ENCODE measurements around the gene SH3RF3. TPM values are rescaled to one million over a fixed set of nuclear protein-coding genes. Genes with fewer than 3 reads are reported as not detected.

SH3RF3 gene
- total RNA-seq, 1 donor from 2014 or later, result 7.3 TPM

DNA sequence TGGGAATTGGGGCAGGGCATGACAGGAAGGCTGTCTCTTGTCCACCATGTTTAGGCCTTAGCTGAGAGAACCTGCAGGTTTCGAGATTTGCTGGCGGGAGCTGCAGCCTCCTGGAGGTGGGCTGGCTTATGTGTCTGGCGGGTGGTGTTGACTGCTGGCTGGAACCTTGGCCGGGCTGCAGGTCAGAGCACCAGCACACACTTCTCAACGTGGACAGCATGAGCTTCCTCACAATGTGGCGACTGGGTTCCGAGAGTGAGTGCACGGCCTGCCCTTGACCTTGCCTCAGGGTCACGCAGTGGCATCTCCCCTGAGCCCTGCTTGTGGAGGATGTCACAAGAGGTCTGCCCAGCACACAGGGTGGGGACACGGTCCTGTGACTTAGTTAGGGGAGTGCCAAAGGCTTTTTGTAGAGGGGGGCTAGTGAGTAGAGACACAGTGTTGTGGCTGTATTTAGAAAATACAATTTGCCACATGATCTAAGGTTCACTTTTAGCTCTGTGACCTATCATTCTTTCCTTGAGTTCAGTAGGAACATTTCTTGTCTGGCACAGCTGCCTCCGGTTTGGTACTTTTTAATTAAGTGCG is 350.0 kb downstream of the SH3RF3 start:
- peaks cover 10% of the 10 kb centered on the region for H3K36me3 Mint-ChIP-seq (ENCODE audit: low read depth, unreplicated experiment)
- FAIRE-seq (no peak), DNase-seq (ENCODE audit: low read depth) (no peak)
- peaks cover 23% of the 10 kb centered on the region for H3K27me3 Mint-ChIP-seq (ENCODE audit: low read depth, unreplicated experiment)
- no peaks in the 10 kb centered on the region for H3K9me3 ChIP-seq (ENCODE audit: insufficient read depth, low read depth, low read length)
- H3K27ac Mint-ChIP-seq (ENCODE audit: unreplicated experiment), result no peak overlapping the region
- no peaks in the 10 kb centered on the region for H3K9me3 Mint-ChIP-seq (ENCODE audit: unreplicated experiment)
- TF ChIP-seq EZH2 (IDR thresholded peaks at IDR 0.05; ENCODE audit: insufficient read depth, low read length), result no peak
- no peak for TF ChIP-seq CTCF (IDR thresholded peaks at IDR 0.05; ENCODE audit: insufficient read depth, low read depth, low read length)
- no peaks in the 10 kb centered on the region for H4K20me1 ChIP-seq (ENCODE audit: insufficient read depth, low read length)
- H2AFZ ChIP-seq (ENCODE audit: low read depth, low read length), result no peak overlapping the region
- no peak overlapping the region for H3K4me3 ChIP-seq (ENCODE audit: insufficient read depth, low read depth, low read length)
- H3K36me3 ChIP-seq (ENCODE audit: insufficient read depth, low read length), result no peaks in the 10 kb centered on the region
- H3K4me2 ChIP-seq (ENCODE audit: low read length), result no peak overlapping the region
- H3K4me1 ChIP-seq (ENCODE audit: insufficient read depth, low read length), result peaks cover 13% of the 10 kb centered on the region
- H3K4me3 Mint-ChIP-seq (ENCODE audit: unreplicated experiment), result no peak overlapping the region
- H3K27me3 ChIP-seq (ENCODE audit: insufficient read depth, low read length), result no peaks in the 10 kb centered on the region
- no peak overlapping the region for H3K9ac ChIP-seq (ENCODE audit: low read length)
- H3K27ac ChIP-seq (ENCODE audit: low read depth, low read length), result no peak overlapping the region
- no peaks in the 10 kb centered on the region for H3K79me2 ChIP-seq (ENCODE audit: insufficient read depth, low read length)
- peaks cover 21% of the 10 kb centered on the region for H3K4me1 Mint-ChIP-seq (ENCODE audit: low read depth, unreplicated experiment)

GRCh38 chr2:109479804-109480203 is 350.8 kb downstream of the SH3RF3 start:
- no peak overlapping the region for H3K4me3 Mint-ChIP-seq (ENCODE audit: unreplicated experiment)
- no peak overlapping the region for H3K27ac Mint-ChIP-seq (ENCODE audit: unreplicated experiment)
- H3K9ac ChIP-seq (ENCODE audit: low read length), result no peak overlapping the region
- H3K79me2 ChIP-seq (ENCODE audit: insufficient read depth, low read length), result no peaks in the 10 kb centered on the region
- H3K36me3 ChIP-seq (ENCODE audit: insufficient read depth, low read length), result no peaks in the 10 kb centered on the region
- no peaks in the 10 kb centered on the region for H3K27me3 ChIP-seq (ENCODE audit: insufficient read depth, low read length)
- H3K36me3 Mint-ChIP-seq (ENCODE audit: low read depth, unreplicated experiment), result peaks cover 12% of the 10 kb centered on the region
- FAIRE-seq (no peak), DNase-seq (ENCODE audit: low read depth) (no peak)
- H4K20me1 ChIP-seq (ENCODE audit: insufficient read depth, low read length), result no peaks in the 10 kb centered on the region
- H3K4me2 ChIP-seq (ENCODE audit: low read length), result no peak overlapping the region
- TF ChIP-seq EZH2 (IDR thresholded peaks at IDR 0.05; ENCODE audit: insufficient read depth, low read length), result no peak
- TF ChIP-seq CTCF (IDR thresholded peaks at IDR 0.05; ENCODE audit: insufficient read depth, low read depth, low read length), result no peak
- H3K4me1 ChIP-seq (ENCODE audit: insufficient read depth, low read length), result peaks cover 13% of the 10 kb centered on the region
- H2AFZ ChIP-seq (ENCODE audit: low read depth, low read length), result no peak overlapping the region
- no peaks in the 10 kb centered on the region for H3K9me3 ChIP-seq (ENCODE audit: insufficient read depth, low read depth, low read length)
- peaks cover 18% of the 10 kb centered on the region for H3K4me1 Mint-ChIP-seq (ENCODE audit: low read depth, unreplicated experiment)
- H3K9me3 Mint-ChIP-seq (ENCODE audit: unreplicated experiment), result no peaks in the 10 kb centered on the region
- no peak overlapping the region for H3K4me3 ChIP-seq (ENCODE audit: insufficient read depth, low read depth, low read length)
- no peak overlapping the region for H3K27ac ChIP-seq (ENCODE audit: low read depth, low read length)
- peaks cover 25% of the 10 kb centered on the region for H3K27me3 Mint-ChIP-seq (ENCODE audit: low read depth, unreplicated experiment)

DNA sequence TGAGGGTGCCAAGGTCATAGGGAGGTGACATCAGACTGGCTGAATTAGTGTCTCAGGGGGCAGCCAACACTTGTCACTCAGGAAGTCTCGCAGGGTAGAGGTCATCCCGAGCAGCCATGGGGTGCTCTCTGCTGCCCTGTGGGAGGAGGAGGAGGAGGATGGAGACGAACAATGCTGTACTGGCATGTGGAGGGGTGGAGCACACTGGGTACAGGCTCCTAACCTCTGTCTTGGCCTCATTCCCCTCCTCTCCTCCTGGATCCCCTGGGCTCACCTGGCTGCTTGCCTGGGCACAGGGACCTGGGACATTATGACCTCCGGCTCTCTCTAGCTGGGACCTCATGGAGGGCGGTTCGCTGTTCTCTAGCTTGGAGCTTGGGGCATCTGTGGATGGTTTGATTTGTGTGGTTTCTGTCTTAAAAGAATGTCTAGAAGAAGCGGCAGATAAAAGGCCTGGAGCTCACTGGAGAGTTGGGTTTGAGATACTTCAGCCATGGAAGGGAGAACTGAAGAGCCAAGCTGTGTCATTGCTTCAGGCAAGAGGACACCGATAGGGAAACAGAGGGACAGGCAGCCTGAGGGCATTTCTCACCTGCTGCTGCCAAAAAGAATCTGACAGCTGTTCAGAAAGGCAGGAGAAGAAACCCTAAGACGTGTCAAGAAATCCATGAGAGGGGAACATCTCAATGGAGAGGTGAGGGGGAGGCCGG is 351.6 kb downstream of the SH3RF3 start:
- H2AFZ ChIP-seq (ENCODE audit: low read depth, low read length), result no peak overlapping the region
- no peak overlapping the region for H3K4me3 ChIP-seq (ENCODE audit: insufficient read depth, low read depth, low read length)
- FAIRE-seq (no peak), DNase-seq (ENCODE audit: low read depth) (no peak)
- TF ChIP-seq CTCF (IDR thresholded peaks at IDR 0.05; ENCODE audit: insufficient read depth, low read depth, low read length) (no peak), EZH2 (IDR thresholded peaks at IDR 0.05; ENCODE audit: insufficient read depth, low read length) (no peak)
- H3K36me3 ChIP-seq (ENCODE audit: insufficient read depth, low read length), result no peaks in the 10 kb centered on the region
- no peaks in the 10 kb centered on the region for H3K27me3 ChIP-seq (ENCODE audit: insufficient read depth, low read length)
- Mint-ChIP-seq H3K27me3 (ENCODE audit: low read depth, unreplicated experiment) (peaks cover 26% of the 10 kb centered on the region), H3K9me3 (ENCODE audit: unreplicated experiment) (no peaks in the 10 kb centered on the region), H3K36me3 (ENCODE audit: low read depth, unreplicated experiment) (peaks cover 12% of the 10 kb centered on the region), H3K27ac (ENCODE audit: unreplicated experiment) (no peak overlapping the region), H3K4me3 (ENCODE audit: unreplicated experiment) (no peak overlapping the region), H3K4me1 (ENCODE audit: low read depth, unreplicated experiment) (peaks cover 18% of the 10 kb centered on the region)
- no peak overlapping the region for H3K27ac ChIP-seq (ENCODE audit: low read depth, low read length)
- no peak overlapping the region for H3K4me2 ChIP-seq (ENCODE audit: low read length)
- H3K9ac ChIP-seq (ENCODE audit: low read length), result no peak overlapping the region
- H3K79me2 ChIP-seq (ENCODE audit: insufficient read depth, low read length), result no peaks in the 10 kb centered on the region
- H3K4me1 ChIP-seq (ENCODE audit: insufficient read depth, low read length), result peaks cover 10% of the 10 kb centered on the region
- no peaks in the 10 kb centered on the region for H4K20me1 ChIP-seq (ENCODE audit: insufficient read depth, low read length)
- no peaks in the 10 kb centered on the region for H3K9me3 ChIP-seq (ENCODE audit: insufficient read depth, low read depth, low read length)
